IMR-90 (cell line): ENCODE results near the gene WDR5. TPM values are rescaled to one million over a fixed set of nuclear protein-coding genes. Genes with fewer than 3 reads are reported as not detected.

Source experiments
- ATAC-seq: fragments of 200-7000 bp; cut with Tn5 transposase; 2 replicates; pipeline ENCODE4 v1.9.1; 2020; ENCODE audit warnings: low read depth, mild to moderate bottlenecking, moderate library complexity
- BruUV-seq: library from RNA; stranded (reverse); fragments of 400-500 nt; replicated peaks from 2 replicates; lab custom pipeline; 2021; lab: Mats Ljungman, UMichigan
- CTCF ChIA-PET: fragments of 300-600 bp; formaldehyde crosslinking; extraction: SDS; loops from one replicate; lab custom pipeline; 2021; ENCODE audit warnings: antibody characterized with exemption; lab: Yijun Ruan, JAX
- POLR2A ChIA-PET: fragments of 300-600 bp; sonication (Branson Sonifier 250); formaldehyde crosslinking; loops from one replicate; lab custom pipeline; 2022; ENCODE audit warnings: antibody characterized with exemption; ENCODE audit not compliant: unreplicated experiment; lab: Charles Lee
- DNase-seq: peaks from one replicate; pipeline ENCODE4 v3.0.0; 2013
- H2AFZ ChIP-seq: replicated peaks from 2 replicates; pipeline ENCODE3; 2013; ENCODE audit warnings: low read length, mild to moderate bottlenecking; ENCODE audit not compliant: poor library complexity
- H2AK5ac ChIP-seq: 2 replicates; pipeline ENCODE4 v1.6.1; 2013; ENCODE audit warnings: low read depth, low read length, inconsistent platforms
- H2AK9ac ChIP-seq: replicated peaks from 2 replicates; pipeline ENCODE3; 2013; ENCODE audit warnings: mild to moderate bottlenecking, low read depth, low read length, moderate library complexity; ENCODE audit not compliant: poor library complexity
- H2BK120ac ChIP-seq: 2 replicates; pipeline ENCODE4 v1.6.1; 2013; ENCODE audit warnings: low read depth, low read length, inconsistent platforms
- H2BK15ac ChIP-seq: 3 replicates; pipeline ENCODE4 v1.6.1; 2013; ENCODE audit warnings: low read depth, low read length, inconsistent platforms
- H2BK20ac ChIP-seq: 2 replicates; pipeline ENCODE4 v1.6.1; 2013; ENCODE audit warnings: low read depth, mild to moderate bottlenecking, inconsistent platforms, low read length, moderate library complexity
- H2BK5ac ChIP-seq: 2 replicates; pipeline ENCODE4 v1.6.1; 2013; ENCODE audit warnings: mild to moderate bottlenecking, low read depth, low read length, inconsistent platforms; ENCODE audit not compliant: poor library complexity, severe bottlenecking
- H3K14ac ChIP-seq: replicated peaks from 2 replicates; pipeline ENCODE4 v1.6.1; 2013; ENCODE audit warnings: low read depth, low read length, inconsistent platforms
- H3K18ac ChIP-seq: 2 replicates; pipeline ENCODE4 v1.6.1; 2013; ENCODE audit warnings: low read depth, low read length, control low read depth
- H3K23ac ChIP-seq: 2 replicates; pipeline ENCODE4 v1.6.1; 2013; ENCODE audit warnings: low read depth, low read length, inconsistent platforms
- H3K27ac ChIP-seq: 2 replicates; pipeline ENCODE4 v1.5.1; 2013; ENCODE audit warnings: mild to moderate bottlenecking, control low read depth, low read length; ENCODE audit not compliant: insufficient read depth
- H3K27me3 ChIP-seq: 2 replicates; pipeline ENCODE4 v1.6.1; 2013; ENCODE audit warnings: low read length; ENCODE audit not compliant: control insufficient read depth, insufficient read depth
- H3K36me3 ChIP-seq: 2 replicates; pipeline ENCODE4 v1.6.1; 2013; ENCODE audit warnings: low read length, mixed read lengths; ENCODE audit not compliant: control insufficient read depth, insufficient read depth
- H3K4ac ChIP-seq: 2 replicates; pipeline ENCODE4 v1.6.1; 2013; ENCODE audit warnings: low read depth, low read length, inconsistent platforms
- H3K4me1 ChIP-seq: 2 replicates; pipeline ENCODE4 v1.6.1; 2013; ENCODE audit warnings: low read length, mixed read lengths; ENCODE audit not compliant: control insufficient read depth, insufficient read depth
- H3K4me2 ChIP-seq: 2 replicates; pipeline ENCODE4 v1.6.1; 2013; ENCODE audit warnings: low read depth, mild to moderate bottlenecking, control low read depth, low read length, moderate library complexity
- H3K4me3 ChIP-seq: 2 replicates; pipeline ENCODE4 v1.5.1; 2013; ENCODE audit warnings: low read depth, mild to moderate bottlenecking, control low read depth, low read length, moderate library complexity; ENCODE audit not compliant: insufficient read depth
- H3K56ac ChIP-seq: 2 replicates; pipeline ENCODE4 v1.6.1; 2013; ENCODE audit warnings: low read length, inconsistent platforms; ENCODE audit not compliant: insufficient read depth; ENCODE audit errors: extremely low read depth
- H3K79me1 ChIP-seq, 2 experiments: 2 replicates each; pipeline ENCODE4 v1.6.1; 2013; ENCODE audit warnings: low read length in 2 of 2, inconsistent platforms in 1 of 2, low read depth in 1 of 2
- H3K9ac ChIP-seq: 2 replicates; pipeline ENCODE4 v1.6.1; 2013; ENCODE audit warnings: low read depth, low read length, control low read depth
- H3K9me1 ChIP-seq: 2 replicates; pipeline ENCODE4 v1.6.1; 2013; ENCODE audit warnings: low read length, inconsistent platforms; ENCODE audit not compliant: insufficient read depth
- H3K9me3 ChIP-seq: 2 replicates; pipeline ENCODE4 v1.6.1; 2013; ENCODE audit warnings: low read length; ENCODE audit not compliant: control insufficient read depth, insufficient read depth
- H4K20me1 ChIP-seq: 2 replicates; pipeline ENCODE4 v1.6.1; 2013; ENCODE audit warnings: low read length, inconsistent platforms; ENCODE audit not compliant: insufficient read depth
- H4K5ac ChIP-seq: 2 replicates; pipeline ENCODE4 v1.6.1; 2013; ENCODE audit warnings: mild to moderate bottlenecking, low read depth, low read length, control low read depth
- H4K8ac ChIP-seq, 2 experiments: 2 replicates each; pipeline ENCODE4 v1.6.1; 2013; ENCODE audit warnings: low read depth in 2 of 2, low read length in 2 of 2, control low read depth in 1 of 2, inconsistent platforms in 1 of 2
- H4K91ac ChIP-seq: 2 replicates; pipeline ENCODE4 v1.6.1; 2013; ENCODE audit warnings: low read depth, low read length, inconsistent platforms; ENCODE audit not compliant: insufficient read depth
- BHLHE40 ChIP-seq: fragments of 150-350 bp; IDR thresholded peaks from 2 replicates; pipeline ENCODE4 v1.6.1; 2016; ENCODE audit warnings: mild to moderate bottlenecking, low read depth, low read length
- CEBPB ChIP-seq: IDR thresholded peaks from 2 replicates; pipeline ENCODE4 v1.6.1; 2012; ENCODE audit warnings: low read depth, low read length, improper control_type of control experiment
- CHD1 ChIP-seq: IDR thresholded peaks from 2 replicates; pipeline ENCODE4 v1.6.1; 2012; ENCODE audit warnings: low read depth, low read length, improper control_type of control experiment
- MAFK ChIP-seq: IDR thresholded peaks from 2 replicates; pipeline ENCODE4 v1.6.1; 2012; ENCODE audit warnings: low read depth, low read length, improper control_type of control experiment
- MAZ ChIP-seq: IDR thresholded peaks from 2 replicates; pipeline ENCODE4 v1.6.1; 2012; ENCODE audit warnings: low read depth, mild to moderate bottlenecking, low read length, improper control_type of control experiment, moderate library complexity, borderline replicate concordance
- MXI1 ChIP-seq: IDR thresholded peaks from 2 replicates; pipeline ENCODE4 v1.6.1; 2012; ENCODE audit warnings: low read depth, mild to moderate bottlenecking, low read length, moderate library complexity, borderline replicate concordance
- NFE2L2 ChIP-seq: fragments of 150-350 bp; IDR thresholded peaks from 2 replicates; pipeline ENCODE4 v1.6.1; 2016; ENCODE audit warnings: low read depth, mild to moderate bottlenecking, low read length
- POLR2A ChIP-seq: IDR thresholded peaks from 2 replicates; pipeline ENCODE4 v1.6.1; 2012; ENCODE audit warnings: mild to moderate bottlenecking, low read depth, low read length
- RAD21 ChIP-seq: IDR thresholded peaks from 2 replicates; pipeline ENCODE4 v1.6.1; 2012; ENCODE audit warnings: low read length, improper control_type of control experiment
- RCOR1 ChIP-seq: IDR thresholded peaks from 2 replicates; pipeline ENCODE4 v1.6.1; 2012; ENCODE audit warnings: mild to moderate bottlenecking, low read length, improper control_type of control experiment; ENCODE audit not compliant: insufficient replicate concordance
- RFX5 ChIP-seq: IDR thresholded peaks from 2 replicates; pipeline ENCODE4 v1.8.0; 2012; ENCODE audit warnings: low read depth, mild to moderate bottlenecking, low read length, moderate library complexity
- SMC3 ChIP-seq: fragments of 150-350 bp; IDR thresholded peaks from 2 replicates; pipeline ENCODE4 v1.6.1; 2016; ENCODE audit warnings: low read depth, mild to moderate bottlenecking, antibody characterized with exemption, low read length, moderate library complexity
- WGBS, 2 experiments: methylation state at CpG; one replicate each; pipeline versions ENCODE4 v1.1.5 to v1.1.7; 2013; ENCODE audit warnings: missing lambda C conversion rate in 2 of 2; ENCODE audit not compliant: insufficient read length in 1 of 2; ENCODE audit errors: extremely low coverage in 2 of 2; 5-methylcytosine and 5-hydroxymethylcytosine counted together
- dilution Hi-C: fragments of 300-500 bp; cut with HindIII; formaldehyde crosslinking; loops from one replicate; pipeline ENCODE4 v1.14.3; 2018; ENCODE audit warnings: low sequenced_read_pairs; ENCODE audit not compliant: unreplicated experiment
- in situ Hi-C: fragments of 300-500 bp; cut with MboI; formaldehyde crosslinking; loops from 3 replicates; pipeline ENCODE4 v1.14.3; 2019; ENCODE audit warnings: low sequenced_read_pairs, inconsistent platforms, mixed read lengths
- intact Hi-C: fragments of 100-400 bp; cut with micrococcal nuclease; formaldehyde crosslinking; loops from 2 replicates; pipeline ENCODE4 v1.10.0; 2022
- polyA plus RNA-seq, 3 experiments: library from polyadenylated mRNA; depleted of rRNA; stranded (reverse); fragments of >200 nt; gene quantifications; 2 replicates each; pipeline ENCODE4 v1.2.3, GENCODE V29; 2012; ENCODE audit warnings: low replicate concordance in 1 of 3
- total RNA-seq: library from RNA; depleted of rRNA; stranded (reverse); fragments of >200 nt; gene quantifications from 2 replicates; pipeline ENCODE4 v1.2.3, GENCODE V29; 2012
- TF ChIP-seq, protein P1 (sequence below): conservative IDR thresholded peaks from 2 replicates; pipeline ENCODE4 v1.5.1; 2012; ENCODE audit warnings: mild to moderate bottlenecking, low read depth, low read length, improper control_type of control experiment
- TF ChIP-seq, protein P2 (sequence below): fragments of 150-350 bp; IDR thresholded peaks from 2 replicates; pipeline ENCODE4 v1.6.1; 2016; ENCODE audit warnings: low read depth, mild to moderate bottlenecking, low read length, moderate library complexity, borderline replicate concordance

The WDR5 gene
- total and polyA plus RNA-seq, 2 of the 4 experiments (the other 2 are of a cell fraction): 18.3 to 26.6 TPM

DNA sequence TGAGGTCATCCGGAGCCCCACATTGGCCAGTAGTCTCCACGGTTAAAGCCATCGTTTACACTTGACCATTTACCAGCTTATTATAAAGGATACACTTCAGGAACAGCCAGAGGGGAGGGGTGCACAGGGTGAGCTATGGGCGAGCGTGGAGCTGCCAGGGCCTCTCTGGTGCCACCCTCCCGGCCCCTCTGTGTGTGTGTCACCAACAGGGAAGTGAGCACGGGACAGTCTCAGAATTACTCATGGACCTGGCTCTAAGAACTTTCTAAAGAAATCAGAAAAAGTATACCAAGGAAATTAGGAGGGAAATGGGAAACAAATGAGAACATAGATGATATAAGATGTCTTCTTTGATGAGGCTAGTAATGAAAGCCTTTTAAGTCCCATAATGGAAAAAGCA, 13.5 kb downstream of the WDR5 start:
- no peak overlapping the region for H2BK120ac ChIP-seq

More for the DNA sequence above, 13.5 kb downstream of the WDR5 start:
- DNase-seq (no peak), ATAC-seq (no peak)
- no peaks in the 10 kb centered on the region for H3K4me1 ChIP-seq
- peaks cover 68% of the 10 kb centered on the region for H3K36me3 ChIP-seq
- no peaks in the 10 kb centered on the region; the same call in 1 of the 2 replicates for H3K9me1 ChIP-seq
- no peak overlapping the region for H2AK5ac ChIP-seq
- no TSS peak for BruUV-seq
- H2AFZ ChIP-seq: no peak overlapping the region
- no peak overlapping the region for H3K4ac ChIP-seq
- H4K8ac ChIP-seq: no peak overlapping the region
- dilution Hi-C loops: no loop called here
- H4K91ac ChIP-seq: no peak overlapping the region
- no peak overlapping the region for H3K4me2 ChIP-seq
- H3K18ac ChIP-seq: no peak overlapping the region
- intact Hi-C loops: no loop called here
- H2BK15ac ChIP-seq: no peak overlapping the region
- H3K9ac ChIP-seq: no peak overlapping the region
- H3K14ac ChIP-seq: no peak overlapping the region
- no peak overlapping the region for H2AK9ac ChIP-seq
- no peak overlapping the region for H3K56ac ChIP-seq
- no peaks in the 10 kb centered on the region for H3K9me3 ChIP-seq
- peaks cover 16 to 36% of the 10 kb centered on the region in 2 experiments; a peak in 3 of 4 replicates for H3K79me1 ChIP-seq
- no peak overlapping the region for H3K27ac ChIP-seq
- H2BK5ac ChIP-seq: no peak overlapping the region
- H3K4me3 ChIP-seq: no peak overlapping the region
- TF ChIP-seq MAFK (no peak), RFX5 (no peak), CEBPB (no peak), RCOR1 (no peak), RAD21 (no peak), CHD1 (no peak), NFE2L2 (no peak), SMC3 (no peak), MXI1 (no peak), BHLHE40 (no peak), MAZ (no peak), POLR2A (no peak)
- TF ChIP-seq, protein P1, sequence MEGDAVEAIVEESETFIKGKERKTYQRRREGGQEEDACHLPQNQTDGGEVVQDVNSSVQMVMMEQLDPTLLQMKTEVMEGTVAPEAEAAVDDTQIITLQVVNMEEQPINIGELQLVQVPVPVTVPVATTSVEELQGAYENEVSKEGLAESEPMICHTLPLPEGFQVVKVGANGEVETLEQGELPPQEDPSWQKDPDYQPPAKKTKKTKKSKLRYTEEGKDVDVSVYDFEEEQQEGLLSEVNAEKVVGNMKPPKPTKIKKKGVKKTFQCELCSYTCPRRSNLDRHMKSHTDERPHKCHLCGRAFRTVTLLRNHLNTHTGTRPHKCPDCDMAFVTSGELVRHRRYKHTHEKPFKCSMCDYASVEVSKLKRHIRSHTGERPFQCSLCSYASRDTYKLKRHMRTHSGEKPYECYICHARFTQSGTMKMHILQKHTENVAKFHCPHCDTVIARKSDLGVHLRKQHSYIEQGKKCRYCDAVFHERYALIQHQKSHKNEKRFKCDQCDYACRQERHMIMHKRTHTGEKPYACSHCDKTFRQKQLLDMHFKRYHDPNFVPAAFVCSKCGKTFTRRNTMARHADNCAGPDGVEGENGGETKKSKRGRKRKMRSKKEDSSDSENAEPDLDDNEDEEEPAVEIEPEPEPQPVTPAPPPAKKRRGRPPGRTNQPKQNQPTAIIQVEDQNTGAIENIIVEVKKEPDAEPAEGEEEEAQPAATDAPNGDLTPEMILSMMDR: no peak
- TF ChIP-seq, protein P2, sequence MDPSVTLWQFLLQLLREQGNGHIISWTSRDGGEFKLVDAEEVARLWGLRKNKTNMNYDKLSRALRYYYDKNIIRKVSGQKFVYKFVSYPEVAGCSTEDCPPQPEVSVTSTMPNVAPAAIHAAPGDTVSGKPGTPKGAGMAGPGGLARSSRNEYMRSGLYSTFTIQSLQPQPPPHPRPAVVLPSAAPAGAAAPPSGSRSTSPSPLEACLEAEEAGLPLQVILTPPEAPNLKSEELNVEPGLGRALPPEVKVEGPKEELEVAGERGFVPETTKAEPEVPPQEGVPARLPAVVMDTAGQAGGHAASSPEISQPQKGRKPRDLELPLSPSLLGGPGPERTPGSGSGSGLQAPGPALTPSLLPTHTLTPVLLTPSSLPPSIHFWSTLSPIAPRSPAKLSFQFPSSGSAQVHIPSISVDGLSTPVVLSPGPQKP: no peak
- H4K5ac ChIP-seq: no peak overlapping the region
- in situ Hi-C loops: loop anchor here (25.0 kb wide), 1 partner anchor 362 kb away; no protein-coding TSS in a partner anchor
- ChIA-PET CTCF (interaction anchor here (1.2 kb wide), 1 partner anchor 22 kb away, joined by 3 read pairs; no protein-coding TSS in a partner anchor), POLR2A (no interaction called here)
- H3K23ac ChIP-seq: no peak overlapping the region
- H4K20me1 ChIP-seq: no peaks in the 10 kb centered on the region; the same call in 1 of the 2 replicates
- no CpG with 5 or more reads among the region's 7 CpGs for WGBS, 2 experiments
- no peak overlapping the region for H2BK20ac ChIP-seq
- H3K27me3 ChIP-seq: no peaks in the 10 kb centered on the region
